Thyroid gland (tissue), 4 donors: Measurements from ENCODE around the gene MYO9B.

Source experiments
- POLR2A ChIP-seq, 2 donors: fragments of 450-650 bp; IDR thresholded peaks; one replicate each; pipeline ENCODE4 v1.6.1; 2017; ENCODE audit warnings: antibody characterized with exemption in 2 of 2, mild to moderate bottlenecking in 2 of 2, moderate library complexity in 1 of 2
- TF ChIP-seq, protein P1 (sequence below), 6 experiments: fragments of 200-600 bp in 3 of 6; fragments of 450-650 bp in 3 of 6; sonication (generic) in 3 of 6; IDR thresholded peaks; one replicate each; pipeline ENCODE4 v1.5.1; 2016 to 2019; ENCODE audit warnings: antibody characterized with exemption in 6 of 6, mild to moderate bottlenecking in 2 of 6, inconsistent platforms in 1 of 6, moderate library complexity in 1 of 6

- TF ChIP-seq, protein P1, sequence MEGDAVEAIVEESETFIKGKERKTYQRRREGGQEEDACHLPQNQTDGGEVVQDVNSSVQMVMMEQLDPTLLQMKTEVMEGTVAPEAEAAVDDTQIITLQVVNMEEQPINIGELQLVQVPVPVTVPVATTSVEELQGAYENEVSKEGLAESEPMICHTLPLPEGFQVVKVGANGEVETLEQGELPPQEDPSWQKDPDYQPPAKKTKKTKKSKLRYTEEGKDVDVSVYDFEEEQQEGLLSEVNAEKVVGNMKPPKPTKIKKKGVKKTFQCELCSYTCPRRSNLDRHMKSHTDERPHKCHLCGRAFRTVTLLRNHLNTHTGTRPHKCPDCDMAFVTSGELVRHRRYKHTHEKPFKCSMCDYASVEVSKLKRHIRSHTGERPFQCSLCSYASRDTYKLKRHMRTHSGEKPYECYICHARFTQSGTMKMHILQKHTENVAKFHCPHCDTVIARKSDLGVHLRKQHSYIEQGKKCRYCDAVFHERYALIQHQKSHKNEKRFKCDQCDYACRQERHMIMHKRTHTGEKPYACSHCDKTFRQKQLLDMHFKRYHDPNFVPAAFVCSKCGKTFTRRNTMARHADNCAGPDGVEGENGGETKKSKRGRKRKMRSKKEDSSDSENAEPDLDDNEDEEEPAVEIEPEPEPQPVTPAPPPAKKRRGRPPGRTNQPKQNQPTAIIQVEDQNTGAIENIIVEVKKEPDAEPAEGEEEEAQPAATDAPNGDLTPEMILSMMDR (IDR thresholded peaks at IDR 0.05): no peak
- TF ChIP-seq POLR2A (IDR thresholded peaks at IDR 0.05): no peak
These were observed 122.1 kb downstream of the MYO9B start for GRCh38 chr19:17197666-17198065.
